K562 (cell line): Measurements from ENCODE around the gene LCTL. TPM values are rescaled to one million over a fixed set of nuclear protein-coding genes. Genes with fewer than 3 reads are reported as not detected.

Source experiments
- ARID4B ChIP-seq: sonication (generic); formaldehyde crosslinking; IDR thresholded peaks from 2 replicates; pipeline ENCODE4 v1.8.0; 2022; ENCODE audit warnings: mild to moderate bottlenecking, missing genetic modification reagents
- CHD1 ChIP-seq: fragments of 200-600 bp; sonication (generic); IDR thresholded peaks from one replicate; pipeline ENCODE4 v1.6.1; 2012; ENCODE audit warnings: mild to moderate bottlenecking, moderate library complexity, low read length, inconsistent platforms
- CTCF ChIP-seq, 3 experiments: IDR thresholded peaks in 2 of 3; conservative IDR thresholded peaks in 1 of 3; 2 replicates each; pipeline ENCODE4 v1.5.1; 2011 to 2012; ENCODE audit warnings: low read length in 3 of 3, mild to moderate bottlenecking in 3 of 3, control low read depth in 2 of 3, improper control_type of control experiment in 1 of 3, inconsistent platforms in 1 of 3, low read depth in 1 of 3, mixed read lengths in 1 of 3, moderate library complexity in 1 of 3; ENCODE audit not compliant: insufficient read depth in 2 of 3
- IRF1 ChIP-seq: sonication (generic); formaldehyde crosslinking; IDR thresholded peaks from 2 replicates; pipeline ENCODE4 v1.8.0; 2022; ENCODE audit warnings: missing genetic modification reagents, mild to moderate bottlenecking, borderline replicate concordance
- MBD1 ChIP-seq: fragments of 250-450 bp; sonication (Bioruptor Pico); IDR thresholded peaks from 2 replicates; pipeline ENCODE4 v1.8.0; 2022; ENCODE audit warnings: inconsistent platforms
- MCM3 ChIP-seq: fragments of 450-650 bp; IDR thresholded peaks from 2 replicates; pipeline ENCODE4 v1.6.1; 2016
- NELFE ChIP-seq: IDR thresholded peaks from 2 replicates; pipeline ENCODE4 v1.6.1; 2011; ENCODE audit warnings: mild to moderate bottlenecking; ENCODE audit not compliant: insufficient read depth, insufficient read length
- NFATC3 ChIP-seq: fragments of 450-650 bp; IDR thresholded peaks from 2 replicates; pipeline ENCODE4 v1.6.1; 2017; ENCODE audit warnings: mild to moderate bottlenecking
- TARDBP ChIP-seq: fragments of 450-650 bp; IDR thresholded peaks from 2 replicates; pipeline ENCODE4 v1.6.1; 2016
- TFAM ChIP-seq: fragments of 250-450 bp; sonication (Bioruptor Pico); conservative IDR thresholded peaks from 2 replicates; pipeline ENCODE4 v1.5.0; 2021; ENCODE audit warnings: mild to moderate bottlenecking, moderate library complexity
- TOE1 ChIP-seq, 2 experiments: fragments of 450-650 bp in 1 of 2; sonication (generic) in 1 of 2; formaldehyde crosslinking in 1 of 2; IDR thresholded peaks; 2 replicates each; pipeline versions ENCODE4 v1.7.1 to v1.8.0; 2016 to 2022; ENCODE audit warnings: borderline replicate concordance in 2 of 2, mild to moderate bottlenecking in 2 of 2, antibody characterized with exemption in 1 of 2, inconsistent platforms in 1 of 2, low read depth in 1 of 2, missing genetic modification reagents in 1 of 2, moderate library complexity in 1 of 2
- ZC3H8 ChIP-seq: fragments of 450-650 bp; IDR thresholded peaks from 2 replicates; pipeline ENCODE4 v1.6.1; 2017
- ZNF277 ChIP-seq: fragments of 250-450 bp; sonication (Bioruptor Pico); IDR thresholded peaks from 2 replicates; pipeline ENCODE4 v1.8.0; 2022; ENCODE audit warnings: inconsistent platforms, mild to moderate bottlenecking, moderate library complexity, borderline replicate concordance
- ZNF512 ChIP-seq: IDR thresholded peaks from 2 replicates; pipeline ENCODE4 v1.6.1; 2016; ENCODE audit warnings: missing genetic modification characterization, missing compliant biosample characterization
- ZSCAN32 ChIP-seq: fragments of 450-650 bp; formaldehyde crosslinking; IDR thresholded peaks from 2 replicates; pipeline ENCODE4 v1.4.0; 2020; ENCODE audit warnings: mild to moderate bottlenecking, moderate library complexity
- polyA plus RNA-seq, 8 experiments: library from polyadenylated mRNA; depleted of rRNA in 4 of 8; stranded (reverse) in 5 of 8; unstranded in 3 of 8; fragments of >200 nt; fragmentation: Nextera tagmentation in 2 of 8; fragmentation: Illumina TruSeq in 1 of 8; extraction: Ambion mirVana in 2 of 8; extraction: Trizol in 1 of 8; gene quantifications; 2 replicates each; pipeline versions ENCODE4 v1.2.1 to v1.2.3, GENCODE V29; 2011 to 2014; ENCODE audit warnings: inconsistent platforms in 1 of 8, missing spikeins in 1 of 8
- total RNA-seq, 7 experiments: library from RNA; depleted of rRNA in 6 of 7; stranded (reverse); fragments of >200 nt in 6 of 7; fragmentation: Illumina TruSeq in 2 of 7; extraction: Trizol in 2 of 7; gene quantifications; 2 replicates each; pipeline versions ENCODE4 v1.2.1 to v1.2.3, GENCODE V29; 2011 to 2021; ENCODE audit warnings: low replicate concordance in 1 of 7

Gene LCTL
- total and polyA plus RNA-seq, 9 of the 15 experiments (the other 6 are each of a cell fraction or from before 2014, with no cell fraction given), result 0.08 to 0.31 (median 0.17) TPM; not detected in 6

- TF ChIP-seq ZNF512 (no peak), NFATC3 (0 out of 2 replicates have a peak, but pooled peaks have one; percentile 58), TARDBP (no peak), MBD1 (no peak), CTCF (IDR thresholded peaks at IDR 0.05 in 2 of 3, conservative IDR thresholded peaks at IDR 0.05 in 1 of 3; ENCODE audit: insufficient read depth in 2 of 3, low read depth in 1 of 3, low read length in 3 of 3) (no peak), ZNF277 (CRISPR knock-in tag) (no peak), ZSCAN32 (no peak), IRF1 (CRISPR knock-in tag) (no peak), TFAM (CRISPR knock-in tag) (no peak), ARID4B (CRISPR knock-in tag) (peak; percentile 88), ZC3H8 (no peak), TOE1 (IDR thresholded peaks at IDR 0.05; ENCODE audit: borderline replicate concordance) (peak; percentile 37; the same call in 1 of the 2 replicates), TOE1 (CRISPR knock-in tag; IDR thresholded peaks at IDR 0.05; ENCODE audit: borderline replicate concordance, low read depth) (no peak), NELFE (peak; percentile 37), CHD1 (peak; percentile 66), MCM3 (no peak)
Observed at GRCh38 chr15:66581972-66582537, 16.3 kb upstream of the LCTL start (continued).
